H1 (cell line): Measurements from ENCODE around the gene IL3. TPM values are rescaled to one million over a fixed set of nuclear protein-coding genes. Genes with fewer than 3 reads are reported as not detected.

Experiments used
- CTCF ChIA-PET: fragments of 300-600 bp; sonication (Branson Sonifier 250); formaldehyde crosslinking; loops from one replicate; lab custom pipeline; 2021; ENCODE audit not compliant: partially characterized antibody; lab: Charles Lee
- POLR2A ChIA-PET: fragments of 300-600 bp; sonication (Branson Sonifier 250); formaldehyde crosslinking; loops from one replicate; lab custom pipeline; 2021; ENCODE audit warnings: inconsistent platforms; ENCODE audit not compliant: partially characterized antibody; lab: Charles Lee
- DNase-seq, 2 experiments: peaks; one replicate each; pipeline versions ENCODE4 v3.0.0 to v3.0.0-alpha.2; 2010 to 2022; ENCODE audit warnings: low spot score in 2 of 2, low read depth in 1 of 2, mixed read lengths in 1 of 2
- FAIRE-seq: peaks from 2 replicates; lab custom pipeline; 2011; peaks lifted over from hg19 to GRCh38; lab: Jason Lieb, UNC
- H2AFZ ChIP-seq: 2 replicates; pipeline ENCODE4 v1.8.1; 2012; ENCODE audit warnings: low read length, inconsistent platforms
- H2AK5ac ChIP-seq: 2 replicates; pipeline ENCODE4 v1.6.1; 2013; ENCODE audit warnings: low read depth, low read length
- H2BK120ac ChIP-seq: replicated peaks from 2 replicates; pipeline ENCODE3; 2013; ENCODE audit warnings: low read depth, low read length, inconsistent platforms
- H2BK12ac ChIP-seq: 2 replicates; pipeline ENCODE4 v1.6.1; 2013; ENCODE audit warnings: low read depth, low read length
- H2BK15ac ChIP-seq: 2 replicates; pipeline ENCODE4 v1.6.1; 2013; ENCODE audit warnings: low read length
- H2BK20ac ChIP-seq: 2 replicates; pipeline ENCODE4 v1.6.1; 2013; ENCODE audit warnings: low read length
- H2BK5ac ChIP-seq: 2 replicates; pipeline ENCODE4 v1.6.1; 2013; ENCODE audit warnings: low read depth, low read length
- H3K14ac ChIP-seq: 2 replicates; pipeline ENCODE4 v1.6.1; 2013; ENCODE audit warnings: inconsistent platforms; ENCODE audit not compliant: insufficient read length
- H3K18ac ChIP-seq: 2 replicates; pipeline ENCODE4 v1.6.1; 2013; ENCODE audit warnings: low read length; ENCODE audit errors: extremely low read depth
- H3K23ac ChIP-seq: 2 replicates; pipeline ENCODE4 v1.6.1; 2013; ENCODE audit warnings: inconsistent platforms; ENCODE audit not compliant: insufficient read length
- H3K23me2 ChIP-seq: 2 replicates; pipeline ENCODE4 v1.6.1; 2013; ENCODE audit warnings: low read depth, low read length
- H3K27ac ChIP-seq: 2 replicates; pipeline ENCODE4 v1.6.1; 2011; ENCODE audit warnings: low read depth, low read length, inconsistent platforms
- H3K27me3 ChIP-seq, 4 experiments: replicated peaks in 1 of 4; 1 replicate in 1 of 4; 2 replicates in 3 of 4; pipeline versions ENCODE4 v1.6.1 to v1.8.1; 2011 to 2013; ENCODE audit warnings: low read length in 3 of 4, mild to moderate bottlenecking in 3 of 4, inconsistent platforms in 2 of 4, mixed read lengths in 2 of 4, moderate library complexity in 1 of 4; ENCODE audit not compliant: control insufficient read depth in 3 of 4, insufficient read depth in 3 of 4; ENCODE audit errors: extremely low read depth in 1 of 4
- H3K36me3 ChIP-seq, 4 experiments: 2 replicates each; pipeline versions ENCODE4 v1.6.1 to v1.8.1; 2011 to 2013; ENCODE audit warnings: mild to moderate bottlenecking in 4 of 4, low read length in 3 of 4, moderate library complexity in 2 of 4, control low read depth in 1 of 4, inconsistent platforms in 1 of 4; ENCODE audit not compliant: insufficient read depth in 4 of 4, control insufficient read depth in 2 of 4
- H3K4ac ChIP-seq: replicated peaks from 2 replicates; pipeline ENCODE3; 2013; ENCODE audit warnings: low read length, low read depth, mixed read lengths, inconsistent platforms; ENCODE audit not compliant: insufficient read length
- H3K4me1 ChIP-seq, 4 experiments: replicated peaks in 1 of 4; 1 replicate in 1 of 4; 2 replicates in 3 of 4; pipeline versions ENCODE4 v1.6.1 to v1.8.1; 2011 to 2013; ENCODE audit warnings: low read length in 3 of 4, inconsistent platforms in 2 of 4, mixed read lengths in 1 of 4; ENCODE audit not compliant: insufficient read depth in 4 of 4, control insufficient read depth in 3 of 4
- H3K4me2 ChIP-seq, 2 experiments: 2 replicates each; pipeline versions ENCODE4 v1.6.1 to v1.8.1; 2011 to 2013; ENCODE audit warnings: low read depth in 2 of 2, low read length in 2 of 2, control low read depth in 1 of 2, inconsistent platforms in 1 of 2, mild to moderate bottlenecking in 1 of 2; ENCODE audit not compliant: insufficient read depth in 1 of 2
- H3K4me3 ChIP-seq, 4 experiments: fragments of 200-600, 300-600 bp in 1 of 4; sonication (generic), shearing (Covaris generic), sonication (Bioruptor Twin) in 1 of 4; 2 replicates each; pipeline versions ENCODE4 v1.5.1 to v1.8.1; 2011 to 2016; ENCODE audit warnings: low read length in 4 of 4, low read depth in 3 of 4, control low read depth in 2 of 4, inconsistent platforms in 2 of 4, mild to moderate bottlenecking in 2 of 4, mixed read lengths in 1 of 4, moderate library complexity in 1 of 4; ENCODE audit not compliant: insufficient read depth in 2 of 4; ENCODE audit errors: extremely low read depth in 1 of 4
- H3K56ac ChIP-seq: replicated peaks from 2 replicates; pipeline ENCODE3; 2013; ENCODE audit warnings: low read depth, mild to moderate bottlenecking, mixed read lengths, low read length, inconsistent platforms; ENCODE audit not compliant: insufficient read length
- H3K79me1 ChIP-seq: 2 replicates; pipeline ENCODE4 v1.6.1; 2013; ENCODE audit warnings: low read depth, low read length, control low read depth
- H3K79me2 ChIP-seq, 2 experiments: 2 replicates each; pipeline versions ENCODE4 v1.6.1 to v1.8.1; 2012 to 2013; ENCODE audit warnings: low read length in 2 of 2, mild to moderate bottlenecking in 2 of 2, inconsistent platforms in 1 of 2; ENCODE audit not compliant: insufficient read depth in 2 of 2, control insufficient read depth in 1 of 2
- H3K9ac ChIP-seq, 4 experiments: replicated peaks in 1 of 4; 1 replicate in 1 of 4; 2 replicates in 3 of 4; pipeline versions ENCODE4 v1.6.1 to v1.8.1; 2011 to 2013; ENCODE audit warnings: low read depth in 3 of 4, low read length in 3 of 4, control low read depth in 2 of 4, mild to moderate bottlenecking in 2 of 4, moderate library complexity in 2 of 4, inconsistent platforms in 1 of 4; ENCODE audit errors: extremely low read depth in 1 of 4
- H3K9me3 ChIP-seq, 2 experiments: 2 replicates each; pipeline versions ENCODE4 v1.6.1 to v1.8.1; 2012 to 2013; ENCODE audit warnings: mild to moderate bottlenecking in 2 of 2, moderate library complexity in 2 of 2, control low read depth in 1 of 2, inconsistent platforms in 1 of 2, low read depth in 1 of 2, low read length in 1 of 2, mixed read lengths in 1 of 2; ENCODE audit not compliant: insufficient read depth in 2 of 2
- H4K20me1 ChIP-seq, 2 experiments: replicated peaks in 1 of 2; 2 replicates each; pipeline versions ENCODE3 to v1.8.1; 2011 to 2013; ENCODE audit warnings: inconsistent platforms in 2 of 2, low read length in 2 of 2, mild to moderate bottlenecking in 1 of 2; ENCODE audit not compliant: insufficient read depth in 2 of 2, control insufficient read depth in 1 of 2
- H4K5ac ChIP-seq: 2 replicates; pipeline ENCODE4 v1.6.1; 2013; ENCODE audit warnings: low read length, low read depth, mixed read lengths, inconsistent platforms; ENCODE audit not compliant: insufficient read length
- H4K8ac ChIP-seq: 2 replicates; pipeline ENCODE4 v1.8.0; 2013; ENCODE audit warnings: mild to moderate bottlenecking, moderate library complexity, low read length, inconsistent platforms; ENCODE audit not compliant: insufficient read depth; ENCODE audit errors: extremely low read depth
- H4K91ac ChIP-seq: replicated peaks from 2 replicates; pipeline ENCODE3; 2013; ENCODE audit warnings: low read length, mixed read lengths, inconsistent platforms; ENCODE audit not compliant: insufficient read length
- ASH2L ChIP-seq: fragments of 200-600, 300-600 bp; sonication (generic); IDR thresholded peaks from one replicate; pipeline ENCODE4 v1.7.1; 2017; ENCODE audit warnings: low read length
- BCL11A ChIP-seq, 2 experiments: IDR thresholded peaks; one replicate each; pipeline ENCODE4 v1.6.1; 2011; ENCODE audit warnings: low read depth in 2 of 2, low read length in 2 of 2, mild to moderate bottlenecking in 2 of 2
- EGR1 ChIP-seq: IDR thresholded peaks from 2 replicates; pipeline ENCODE4 v1.6.1; 2011; ENCODE audit warnings: low read depth, low read length, borderline replicate concordance
- FOSL1 ChIP-seq: IDR thresholded peaks from 2 replicates; pipeline ENCODE4 v1.6.1; 2011; ENCODE audit warnings: mild to moderate bottlenecking, low read depth, low read length, moderate library complexity; ENCODE audit not compliant: insufficient read depth
- KDM1A ChIP-seq: fragments of 200-600, 300-600 bp; sonication (generic); IDR thresholded peaks from 2 replicates; pipeline ENCODE4 v1.7.1; 2016; ENCODE audit warnings: mild to moderate bottlenecking, low read length, borderline replicate concordance
- POU5F1 ChIP-seq: IDR thresholded peaks from 2 replicates; pipeline ENCODE4 v1.6.1; 2011; ENCODE audit warnings: low read depth, mild to moderate bottlenecking, low read length, moderate library complexity
- RBBP5 ChIP-seq: IDR thresholded peaks from 2 replicates; pipeline ENCODE4 v1.7.1; 2012; ENCODE audit warnings: low read depth, mild to moderate bottlenecking, inconsistent platforms, low read length, moderate library complexity, borderline replicate concordance
- SRF ChIP-seq: IDR thresholded peaks from 2 replicates; pipeline ENCODE4 v1.6.1; 2011; ENCODE audit warnings: mild to moderate bottlenecking, low read depth, low read length, moderate library complexity
- TCF12 ChIP-seq: IDR thresholded peaks from 2 replicates; pipeline ENCODE4 v1.6.1; 2011; ENCODE audit warnings: low read depth, mild to moderate bottlenecking, low read length
- WGBS, 2 experiments: shearing (Covaris generic) in 1 of 2; methylation state at CpG; one replicate each; pipeline versions ENCODE4 v1.1.6 to v1.1.7; 2013 to 2015; ENCODE audit warnings: low lambda C conversion rate in 2 of 2, mixed read lengths in 2 of 2, inconsistent platforms in 1 of 2, low coverage in 1 of 2, missing lambda C conversion rate in 1 of 2; ENCODE audit not compliant: insufficient replicate concordance in 2 of 2, insufficient coverage in 1 of 2, insufficient read length in 1 of 2; ENCODE audit errors: extremely low coverage in 1 of 2, missing lambda C conversion rate in 1 of 2; 5-methylcytosine and 5-hydroxymethylcytosine counted together
- polyA plus RNA-seq, 7 experiments: library from polyadenylated mRNA; depleted of rRNA in 3 of 7; stranded (reverse) in 5 of 7; unstranded in 2 of 7; fragments of >200 nt in 5 of 7; fragments of 200-250 nt in 2 of 7; gene quantifications; 1 replicate in 5 of 7; 2 replicates in 1 of 7; 4 replicates in 1 of 7; pipeline versions ENCODE4 v1.2.1 to v1.2.3, GENCODE V29; 2011 to 2013; ENCODE audit warnings: missing spikeins in 2 of 7, mixed read lengths in 2 of 7
- total RNA-seq: library from RNA; stranded (reverse); fragmentation: NEBNext Ultra II Directional; extraction: Animal tissue kit (Norgen Biotek cat#: 25700); gene quantifications from 2 replicates; pipeline ENCODE4 v1.2.1, GENCODE V29; 2021
- TF ChIP-seq, protein P1 (sequence below), 3 experiments: IDR thresholded peaks; 1 replicate in 2 of 3; 2 replicates in 1 of 3; pipeline versions ENCODE4 v1.5.1 to v1.6.1; 2011; ENCODE audit warnings: low read length in 3 of 3, mild to moderate bottlenecking in 3 of 3, inconsistent platforms in 2 of 3, low read depth in 1 of 3, moderate library complexity in 1 of 3; ENCODE audit not compliant: insufficient read depth in 1 of 3; ENCODE audit errors: control extremely low read depth in 1 of 3

Gene IL3
- total and polyA plus RNA-seq, 2 of the 8 experiments (the other 6 are each of a cell fraction or from before 2014, with no cell fraction given): not detected

DNA sequence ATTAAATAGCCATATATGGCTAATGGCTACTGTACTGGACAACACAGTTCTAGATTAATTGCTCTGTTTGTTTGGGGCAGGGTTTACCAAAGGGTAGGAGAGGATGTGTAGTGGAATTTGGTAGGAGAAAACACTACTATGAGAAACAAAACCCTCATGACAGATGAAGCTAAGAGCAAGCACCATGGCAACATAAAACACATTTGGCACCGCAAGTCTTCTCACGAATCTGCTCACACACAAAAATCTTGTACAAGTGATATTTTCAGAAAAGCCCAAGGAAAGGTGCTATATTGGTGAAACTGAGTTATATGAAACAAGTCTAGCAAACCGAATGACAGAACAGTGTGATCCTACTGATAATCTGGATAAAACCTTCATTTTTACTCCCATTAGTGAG is 51.7 kb downstream of the IL3 start:
- no peak overlapping the region for H3K23ac ChIP-seq
- no peak overlapping the region for H4K5ac ChIP-seq
- H3K4me3 ChIP-seq: no peak overlapping the region
- ChIA-PET POLR2A (no interaction called here), CTCF (no interaction called here)
- H3K4me1 ChIP-seq: peaks cover 0 to 5% (median under 1%) of the 10 kb centered on the region in 4 experiments; a peak in 4 of 7 replicates
- H3K36me3 ChIP-seq: no peaks in the 10 kb centered on the region
- H2AK5ac ChIP-seq: no peak overlapping the region
- H3K14ac ChIP-seq: no peak overlapping the region
- no peak overlapping the region for H4K91ac ChIP-seq
- H3K18ac ChIP-seq: no peak overlapping the region
- no peak overlapping the region for H2BK12ac ChIP-seq
- H3K27me3 ChIP-seq: no peaks in the 10 kb centered on the region
- H3K79me1 ChIP-seq: no peaks in the 10 kb centered on the region
- no peak overlapping the region for H2BK120ac ChIP-seq
- no peak overlapping the region for H3K9ac ChIP-seq
- no peaks in the 10 kb centered on the region for H3K79me2 ChIP-seq
- no peak overlapping the region for H2BK5ac ChIP-seq
- TF ChIP-seq ASH2L (no peak), BCL11A (IDR thresholded peaks at IDR 0.05; ENCODE audit: low read depth in 2 of 2, low read length in 2 of 2) (no peak), FOSL1 (no peak), POU5F1 (no peak), RBBP5 (no peak), KDM1A (no peak), SRF (no peak), TCF12 (no peak), EGR1 (no peak)
- TF ChIP-seq, protein P1, sequence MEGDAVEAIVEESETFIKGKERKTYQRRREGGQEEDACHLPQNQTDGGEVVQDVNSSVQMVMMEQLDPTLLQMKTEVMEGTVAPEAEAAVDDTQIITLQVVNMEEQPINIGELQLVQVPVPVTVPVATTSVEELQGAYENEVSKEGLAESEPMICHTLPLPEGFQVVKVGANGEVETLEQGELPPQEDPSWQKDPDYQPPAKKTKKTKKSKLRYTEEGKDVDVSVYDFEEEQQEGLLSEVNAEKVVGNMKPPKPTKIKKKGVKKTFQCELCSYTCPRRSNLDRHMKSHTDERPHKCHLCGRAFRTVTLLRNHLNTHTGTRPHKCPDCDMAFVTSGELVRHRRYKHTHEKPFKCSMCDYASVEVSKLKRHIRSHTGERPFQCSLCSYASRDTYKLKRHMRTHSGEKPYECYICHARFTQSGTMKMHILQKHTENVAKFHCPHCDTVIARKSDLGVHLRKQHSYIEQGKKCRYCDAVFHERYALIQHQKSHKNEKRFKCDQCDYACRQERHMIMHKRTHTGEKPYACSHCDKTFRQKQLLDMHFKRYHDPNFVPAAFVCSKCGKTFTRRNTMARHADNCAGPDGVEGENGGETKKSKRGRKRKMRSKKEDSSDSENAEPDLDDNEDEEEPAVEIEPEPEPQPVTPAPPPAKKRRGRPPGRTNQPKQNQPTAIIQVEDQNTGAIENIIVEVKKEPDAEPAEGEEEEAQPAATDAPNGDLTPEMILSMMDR (IDR thresholded peaks at IDR 0.05; ENCODE audit: control extremely low read depth in 1 of 3, insufficient read depth in 1 of 3, low read depth in 1 of 3, low read length in 3 of 3): no peak
- H2BK15ac ChIP-seq: no peak overlapping the region
- no peak overlapping the region for H2AFZ ChIP-seq
- H3K23me2 ChIP-seq: no peaks in the 10 kb centered on the region
- H3K56ac ChIP-seq: no peak overlapping the region
- H3K27ac ChIP-seq: no peak overlapping the region
- no peak overlapping the region for H2BK20ac ChIP-seq
- 85% methylated on average over 3 of the region's 3 CpGs; no CpG with 5 or more reads in 1 of the 2 experiments for WGBS, 2 experiments
- no peaks in the 10 kb centered on the region for H4K20me1 ChIP-seq
- no peak for FAIRE-seq
- H3K4me2 ChIP-seq: no peak overlapping the region
- H3K4ac ChIP-seq: no peak overlapping the region
- H4K8ac ChIP-seq: no peak overlapping the region
- no peaks in the 10 kb centered on the region for H3K9me3 ChIP-seq
- DNase-seq: no peak
